ENCODE data around the gene SDK2.

SDK2 gene

GRCh38 chr17:73390221-73390620, 254.0 kb downstream of the SDK2 start:
- DNase-seq (ENCODE audit: low spot score), result no peak

GRCh38 chr17:73389411-73389810, 254.8 kb downstream of the SDK2 start:
- no peak for DNase-seq (ENCODE audit: low spot score)

GRCh38 chr17:73388578-73388905, 255.7 kb downstream of the SDK2 start:
- DNase-seq (ENCODE audit: low spot score), result no peak

GRCh38 chr17:73387746-73388577, 256.3 kb downstream of the SDK2 start:
- DNase-seq (ENCODE audit: low spot score), result no peak

- DNase-seq (ENCODE audit: low spot score), result no peak
These were observed 257.7 kb downstream of the SDK2 start for GRCh38 chr17:73386561-73386960.

- DNase-seq (ENCODE audit: low spot score), result no peak
These were observed 259.3 kb downstream of the SDK2 start for GRCh38 chr17:73384926-73385325.

- DNase-seq (ENCODE audit: low spot score), result no peak
These were observed 263.7 kb downstream of the SDK2 start for GRCh38 chr17:73380439-73381106.

GRCh38 chr17:73379826-73380225, 264.4 kb downstream of the SDK2 start:
- DNase-seq (ENCODE audit: low spot score), result no peak

GRCh38 chr17:73378974-73379470, 265.2 kb downstream of the SDK2 start:
- no peak for DNase-seq (ENCODE audit: low spot score)

- DNase-seq (ENCODE audit: low spot score), result no peak
These were observed 267.6 kb downstream of the SDK2 start for GRCh38 chr17:73376636-73377035.

GRCh38 chr17:73376152-73376551, 268.1 kb downstream of the SDK2 start:
- DNase-seq (ENCODE audit: low spot score), result no peak

- DNase-seq (ENCODE audit: low spot score), result no peak
These were observed 272.4 kb downstream of the SDK2 start for GRCh38 chr17:73371836-73372235.

GRCh38 chr17:73371285-73371684, 273.0 kb downstream of the SDK2 start:
- DNase-seq (ENCODE audit: low spot score), result no peak

GRCh38 chr17:73369817-73370490, 274.3 kb downstream of the SDK2 start:
- DNase-seq (ENCODE audit: low spot score), result peak; percentile 93

GRCh38 chr17:73369111-73369521, 275.1 kb downstream of the SDK2 start:
- no peak for DNase-seq (ENCODE audit: low spot score)

GRCh38 chr17:73368085-73368631, 276.1 kb downstream of the SDK2 start:
- no peak for DNase-seq (ENCODE audit: low spot score)

GRCh38 chr17:73365906-73366623, 278.2 kb downstream of the SDK2 start:
- DNase-seq (ENCODE audit: low spot score), result no peak

GRCh38 chr17:73365301-73365874, 278.9 kb downstream of the SDK2 start:
- peak; percentile 47 for DNase-seq (ENCODE audit: low spot score)

GRCh38 chr17:73364155-73364522, 280.1 kb downstream of the SDK2 start:
- DNase-seq (ENCODE audit: low spot score), result peak; percentile 45

- no peak for DNase-seq (ENCODE audit: low spot score)
These were observed 280.6 kb downstream of the SDK2 start for GRCh38 chr17:73363442-73364154.

- DNase-seq (ENCODE audit: low spot score), result no peak
These were observed 281.5 kb downstream of the SDK2 start for GRCh38 chr17:73362697-73363096.
